Liver (tissue), 9 donors: Measurements from ENCODE around the gene LAMC1. TPM values are rescaled to one million over a fixed set of nuclear protein-coding genes. Genes with fewer than 3 reads are reported as not detected.

ENCODE experiments used
- DNase-seq: peaks from one replicate; pipeline ENCODE4 v3.0.0-alpha.2; 2017; ENCODE audit warnings: low spot score
- H3K27ac ChIP-seq, 2 donors: one replicate each; pipeline ENCODE4 v1.7.0; 2013; ENCODE audit warnings: inconsistent platforms in 2 of 2, low read length in 2 of 2, control low read depth in 1 of 2, low read depth in 1 of 2, mild to moderate bottlenecking in 1 of 2
- H3K27me3 ChIP-seq, 4 donors: one replicate each; pipeline versions ENCODE4 v1.6.1 to v1.7.0; 2013; ENCODE audit warnings: low read length in 3 of 4, inconsistent platforms in 1 of 4, mild to moderate bottlenecking in 1 of 4, moderate library complexity in 1 of 4; ENCODE audit not compliant: control insufficient read depth in 4 of 4, insufficient read depth in 4 of 4
- H3K36me3 ChIP-seq, 4 donors: one replicate each; pipeline versions ENCODE4 v1.6.1 to v1.7.0; 2013; ENCODE audit warnings: low read length in 3 of 4, mild to moderate bottlenecking in 3 of 4, low read depth in 1 of 4, moderate library complexity in 1 of 4; ENCODE audit not compliant: control insufficient read depth in 4 of 4, insufficient read depth in 3 of 4
- H3K4me1 ChIP-seq, 4 donors: one replicate each; pipeline versions ENCODE4 v1.6.1 to v1.7.0; 2013; ENCODE audit warnings: low read length in 3 of 4, mild to moderate bottlenecking in 3 of 4, moderate library complexity in 1 of 4; ENCODE audit not compliant: control insufficient read depth in 4 of 4, insufficient read depth in 4 of 4
- H3K4me3 ChIP-seq, 3 donors: one replicate each; pipeline versions ENCODE4 v1.6.1 to v1.7.0; 2013; ENCODE audit warnings: low read length in 3 of 3, control low read depth in 1 of 3, low read depth in 1 of 3, mild to moderate bottlenecking in 1 of 3
- H3K9ac ChIP-seq, 2 donors: one replicate each; pipeline ENCODE4 v1.7.0; 2013; ENCODE audit warnings: low read length in 2 of 2, mild to moderate bottlenecking in 2 of 2, moderate library complexity in 2 of 2, control low read depth in 1 of 2, low read depth in 1 of 2
- H3K9me3 ChIP-seq, 4 donors: one replicate each; pipeline versions ENCODE4 v1.6.1 to v1.7.0; 2013; ENCODE audit warnings: low read length in 3 of 4; ENCODE audit not compliant: control insufficient read depth in 4 of 4
- EGR1 ChIP-seq, 2 donors: IDR thresholded peaks; 2 replicates each; pipeline ENCODE4 v1.6.1; 2016 to 2018; ENCODE audit warnings: antibody characterized with exemption in 2 of 2, low read depth in 2 of 2
- FOXA1 ChIP-seq: IDR thresholded peaks from 2 replicates; pipeline ENCODE4 v1.6.1; 2016; ENCODE audit warnings: antibody characterized with exemption
- FOXA2 ChIP-seq: IDR thresholded peaks from 2 replicates; pipeline ENCODE4 v1.6.1; 2016; ENCODE audit warnings: antibody characterized with exemption
- GABPA ChIP-seq, 2 donors: IDR thresholded peaks in 1 of 2; conservative IDR thresholded peaks in 1 of 2; 2 replicates each; pipeline ENCODE4 v1.6.1; 2016; ENCODE audit warnings: antibody characterized with exemption in 2 of 2, mild to moderate bottlenecking in 1 of 2, moderate library complexity in 1 of 2
- HNF4A ChIP-seq, 2 donors: conservative IDR thresholded peaks; 2 replicates each; pipeline ENCODE4 v1.6.1; 2016; ENCODE audit warnings: antibody characterized with exemption in 2 of 2, mild to moderate bottlenecking in 2 of 2
- HNF4G ChIP-seq: IDR thresholded peaks from 2 replicates; pipeline ENCODE4 v1.6.1; 2016; ENCODE audit warnings: antibody characterized with exemption
- JUND ChIP-seq, 2 donors: IDR thresholded peaks; 2 replicates each; pipeline ENCODE4 v1.6.1; 2016; ENCODE audit warnings: antibody characterized with exemption in 2 of 2
- NR2F2 ChIP-seq: IDR thresholded peaks from 2 replicates; pipeline ENCODE4 v1.6.1; 2016; ENCODE audit warnings: antibody characterized with exemption
- RAD21 ChIP-seq, 2 donors: IDR thresholded peaks; 2 replicates each; pipeline ENCODE4 v1.6.1; 2016; ENCODE audit warnings: antibody characterized with exemption in 2 of 2, mild to moderate bottlenecking in 2 of 2
- RXRA ChIP-seq, 2 donors: IDR thresholded peaks; 2 replicates each; pipeline ENCODE4 v1.6.1; 2017 to 2018; ENCODE audit warnings: antibody characterized with exemption in 2 of 2, mild to moderate bottlenecking in 1 of 2
- SP1 ChIP-seq: IDR thresholded peaks from 2 replicates; pipeline ENCODE4 v1.6.1; 2018; ENCODE audit warnings: antibody characterized with exemption, mild to moderate bottlenecking
- TAF1 ChIP-seq: conservative IDR thresholded peaks from 2 replicates; pipeline ENCODE4 v1.6.1; 2016; ENCODE audit warnings: antibody characterized with exemption, mild to moderate bottlenecking
- YY1 ChIP-seq: IDR thresholded peaks from 2 replicates; pipeline ENCODE4 v1.6.1; 2016; ENCODE audit warnings: antibody characterized with exemption, mild to moderate bottlenecking
- WGBS: extraction: QIAGEN DNeasy Blood & Tissue Kit; methylation state at CpG from one replicate; pipeline ENCODE4 v1.1.7; 2013; 5-methylcytosine and 5-hydroxymethylcytosine counted together
- polyA plus RNA-seq, 2 donors: library from polyadenylated mRNA; stranded (reverse) in 1 of 2; unstranded in 1 of 2; fragments of 200-250 nt in 1 of 2; fragments of >200 nt in 1 of 2; fragmentation: Nextera tagmentation in 1 of 2; extraction: Ambion mirVana in 1 of 2; gene quantifications; one replicate each; pipeline versions ENCODE4 v1.2.1 to v1.2.3, GENCODE V29; 2013 to 2015
- total RNA-seq, 2 donors: library from RNA; depleted of rRNA; stranded (reverse); fragments of >200 nt; gene quantifications; one replicate each; pipeline ENCODE4 v1.2.3, GENCODE V29; 2014
- TF ChIP-seq, protein P1 (sequence below): IDR thresholded peaks from 2 replicates; pipeline ENCODE4 v1.6.1; 2016; ENCODE audit warnings: antibody characterized with exemption, mild to moderate bottlenecking
- TF ChIP-seq, protein P2 (sequence below): IDR thresholded peaks from 2 replicates; pipeline ENCODE4 v1.6.1; 2016; ENCODE audit warnings: antibody characterized with exemption
- TF ChIP-seq, protein P3 (sequence below): IDR thresholded peaks from 2 replicates; pipeline ENCODE4 v1.6.1; 2016; ENCODE audit warnings: antibody characterized with exemption
- donor health status: healthy.
- donor health status: healthy.
- donor health status: healthy.
- donor health status: healthy.
- donor health status: healthy.

LAMC1 gene
- total and polyA plus RNA-seq, 4 donors = 5.3 to 35.1 (median 19.7) TPM

DNA sequence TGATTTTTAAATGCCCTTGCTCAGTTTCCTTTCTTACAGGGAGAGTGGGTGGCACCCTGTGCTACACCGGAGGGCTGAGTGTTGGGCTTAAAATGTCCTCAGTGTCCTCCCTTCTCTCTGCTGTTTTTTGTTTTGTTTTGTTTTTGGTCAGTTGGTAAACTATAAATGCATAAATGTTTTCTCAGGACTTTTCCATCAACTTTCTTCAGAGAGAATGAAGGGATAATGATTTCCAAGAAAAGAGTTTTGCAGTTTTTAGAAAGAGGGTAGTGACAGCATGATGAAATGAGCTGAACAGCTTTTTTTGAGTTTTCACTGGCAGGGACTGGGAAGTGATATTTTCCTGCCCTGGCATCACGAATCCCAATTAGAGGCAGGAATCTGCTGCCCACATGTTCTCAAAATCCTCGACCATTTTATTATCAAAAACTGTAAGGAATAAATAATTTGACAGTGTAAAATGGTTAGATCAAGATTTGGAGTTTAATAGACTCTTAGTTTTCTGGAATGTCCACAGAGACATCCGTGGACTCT, 15.2 kb downstream of the LAMC1 start:
- Histone ChIP-seq H3K4me1 (peaks cover 0 to 6% (median 2%) of the 10 kb centered on the region in 4 donors), H3K4me3 (no peak overlapping the region), H3K9ac (no peak overlapping the region), H3K27me3 (no peaks in the 10 kb centered on the region), H3K36me3 (no peaks in the 10 kb centered on the region), H3K9me3 (no peaks in the 10 kb centered on the region), H3K27ac (no peak overlapping the region)
- TF ChIP-seq TAF1 (no peak), FOXA1 (no peak), EGR1 (IDR thresholded peaks at IDR 0.05; ENCODE audit: low read depth in 2 of 2) (no peak), GABPA (IDR thresholded peaks at IDR 0.05 in 1 of 2, conservative IDR thresholded peaks at IDR 0.05 in 1 of 2) (no peak)
- 88% methylated on average over 4 of the region's 4 CpGs for WGBS
- no peak for DNase-seq

DNA sequence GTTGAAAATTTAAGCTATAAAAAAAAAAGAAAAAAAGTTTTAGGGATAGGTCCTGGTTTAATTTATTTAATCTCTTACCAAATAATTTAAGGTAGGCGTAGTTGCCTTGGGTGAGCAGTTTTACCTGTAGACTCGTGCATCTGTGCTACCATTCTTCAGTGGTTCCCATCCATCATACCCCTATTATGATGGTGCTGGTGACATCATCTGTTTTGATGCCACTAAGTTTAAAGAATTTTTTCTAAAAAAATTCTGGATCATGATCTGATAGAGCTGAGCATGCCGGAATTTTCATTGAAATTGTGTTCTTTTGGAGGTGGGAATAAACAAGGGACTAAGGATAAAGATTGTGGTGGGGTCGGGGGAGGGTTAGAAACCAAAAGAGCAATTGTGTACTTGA, 15.7 kb downstream of the LAMC1 start:
- TF ChIP-seq NR2F2 = no peak
- TF ChIP-seq FOXA1 = no peak
- TF ChIP-seq, protein P1, sequence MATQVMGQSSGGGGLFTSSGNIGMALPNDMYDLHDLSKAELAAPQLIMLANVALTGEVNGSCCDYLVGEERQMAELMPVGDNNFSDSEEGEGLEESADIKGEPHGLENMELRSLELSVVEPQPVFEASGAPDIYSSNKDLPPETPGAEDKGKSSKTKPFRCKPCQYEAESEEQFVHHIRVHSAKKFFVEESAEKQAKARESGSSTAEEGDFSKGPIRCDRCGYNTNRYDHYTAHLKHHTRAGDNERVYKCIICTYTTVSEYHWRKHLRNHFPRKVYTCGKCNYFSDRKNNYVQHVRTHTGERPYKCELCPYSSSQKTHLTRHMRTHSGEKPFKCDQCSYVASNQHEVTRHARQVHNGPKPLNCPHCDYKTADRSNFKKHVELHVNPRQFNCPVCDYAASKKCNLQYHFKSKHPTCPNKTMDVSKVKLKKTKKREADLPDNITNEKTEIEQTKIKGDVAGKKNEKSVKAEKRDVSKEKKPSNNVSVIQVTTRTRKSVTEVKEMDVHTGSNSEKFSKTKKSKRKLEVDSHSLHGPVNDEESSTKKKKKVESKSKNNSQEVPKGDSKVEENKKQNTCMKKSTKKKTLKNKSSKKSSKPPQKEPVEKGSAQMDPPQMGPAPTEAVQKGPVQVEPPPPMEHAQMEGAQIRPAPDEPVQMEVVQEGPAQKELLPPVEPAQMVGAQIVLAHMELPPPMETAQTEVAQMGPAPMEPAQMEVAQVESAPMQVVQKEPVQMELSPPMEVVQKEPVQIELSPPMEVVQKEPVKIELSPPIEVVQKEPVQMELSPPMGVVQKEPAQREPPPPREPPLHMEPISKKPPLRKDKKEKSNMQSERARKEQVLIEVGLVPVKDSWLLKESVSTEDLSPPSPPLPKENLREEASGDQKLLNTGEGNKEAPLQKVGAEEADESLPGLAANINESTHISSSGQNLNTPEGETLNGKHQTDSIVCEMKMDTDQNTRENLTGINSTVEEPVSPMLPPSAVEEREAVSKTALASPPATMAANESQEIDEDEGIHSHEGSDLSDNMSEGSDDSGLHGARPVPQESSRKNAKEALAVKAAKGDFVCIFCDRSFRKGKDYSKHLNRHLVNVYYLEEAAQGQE = no peak
- TF ChIP-seq FOXA2 = no peak
- no peak for TF ChIP-seq RAD21 (IDR thresholded peaks at IDR 0.05)
- no peak for TF ChIP-seq TAF1
- TF ChIP-seq HNF4A (conservative IDR thresholded peaks at IDR 0.05) = no peak
- no peak for TF ChIP-seq HNF4G
- no peak for TF ChIP-seq RXRA (IDR thresholded peaks at IDR 0.05)
- TF ChIP-seq, protein P2, sequence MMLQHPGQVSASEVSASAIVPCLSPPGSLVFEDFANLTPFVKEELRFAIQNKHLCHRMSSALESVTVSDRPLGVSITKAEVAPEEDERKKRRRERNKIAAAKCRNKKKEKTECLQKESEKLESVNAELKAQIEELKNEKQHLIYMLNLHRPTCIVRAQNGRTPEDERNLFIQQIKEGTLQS = no peak
- TF ChIP-seq GABPA (IDR thresholded peaks at IDR 0.05 in 1 of 2, conservative IDR thresholded peaks at IDR 0.05 in 1 of 2) = no peak
- no peaks in the 10 kb centered on the region for H3K27me3 ChIP-seq
- H3K36me3 ChIP-seq = no peaks in the 10 kb centered on the region
- peaks cover 0 to 8% (median 2%) of the 10 kb centered on the region in 4 donors for H3K4me1 ChIP-seq
- no peak overlapping the region for H3K27ac ChIP-seq
- no peaks in the 10 kb centered on the region for H3K9me3 ChIP-seq
- WGBS = 93% methylated on average over 4 of the region's 4 CpGs
- H3K9ac ChIP-seq = no peak overlapping the region
- no peak for DNase-seq
- no peak overlapping the region for H3K4me3 ChIP-seq

DNA sequence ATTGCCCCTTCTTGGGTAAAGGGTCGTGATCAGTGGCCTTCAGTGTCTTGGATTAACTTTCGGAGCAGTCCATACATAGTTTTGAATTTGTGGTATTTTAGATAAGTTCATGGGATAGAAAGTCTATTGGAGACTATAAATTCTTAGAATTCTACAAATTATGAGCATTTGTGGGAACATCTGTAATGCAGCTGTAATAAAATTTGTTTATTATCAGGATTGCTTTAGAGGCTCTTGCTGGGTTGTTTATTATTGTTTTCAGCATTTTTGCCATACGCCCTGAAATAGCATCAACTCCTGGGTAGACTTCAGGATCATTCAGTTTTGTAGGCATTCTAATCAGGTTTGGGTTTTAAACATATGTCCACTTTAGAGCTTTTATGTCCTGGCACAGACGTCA, 16.1 kb downstream of the LAMC1 start:
- WGBS = 89% methylated on average over 4 of the region's 4 CpGs
- Histone ChIP-seq H3K36me3 (no peaks in the 10 kb centered on the region), H3K9me3 (no peaks in the 10 kb centered on the region), H3K9ac (no peak overlapping the region), H3K4me3 (no peak overlapping the region), H3K4me1 (peaks cover 0 to 11% (median 4%) of the 10 kb centered on the region in 4 donors), H3K27ac (no peak overlapping the region), H3K27me3 (no peaks in the 10 kb centered on the region)
- DNase-seq = no peak
- TF ChIP-seq RAD21 (IDR thresholded peaks at IDR 0.05) = no peak
- TF ChIP-seq EGR1 (IDR thresholded peaks at IDR 0.05; ENCODE audit: low read depth in 2 of 2) = no peak
- no peak for TF ChIP-seq GABPA (IDR thresholded peaks at IDR 0.05 in 1 of 2, conservative IDR thresholded peaks at IDR 0.05 in 1 of 2)
- TF ChIP-seq, protein P2 = no peak
- TF ChIP-seq FOXA2 = no peak
- TF ChIP-seq NR2F2 = no peak
- TF ChIP-seq JUND (IDR thresholded peaks at IDR 0.05) = no peak
- TF ChIP-seq SP1 = no peak
- no peak for TF ChIP-seq YY1
- TF ChIP-seq HNF4A (conservative IDR thresholded peaks at IDR 0.05) = no peak
- TF ChIP-seq, protein P1 = no peak
- TF ChIP-seq, protein P3, sequence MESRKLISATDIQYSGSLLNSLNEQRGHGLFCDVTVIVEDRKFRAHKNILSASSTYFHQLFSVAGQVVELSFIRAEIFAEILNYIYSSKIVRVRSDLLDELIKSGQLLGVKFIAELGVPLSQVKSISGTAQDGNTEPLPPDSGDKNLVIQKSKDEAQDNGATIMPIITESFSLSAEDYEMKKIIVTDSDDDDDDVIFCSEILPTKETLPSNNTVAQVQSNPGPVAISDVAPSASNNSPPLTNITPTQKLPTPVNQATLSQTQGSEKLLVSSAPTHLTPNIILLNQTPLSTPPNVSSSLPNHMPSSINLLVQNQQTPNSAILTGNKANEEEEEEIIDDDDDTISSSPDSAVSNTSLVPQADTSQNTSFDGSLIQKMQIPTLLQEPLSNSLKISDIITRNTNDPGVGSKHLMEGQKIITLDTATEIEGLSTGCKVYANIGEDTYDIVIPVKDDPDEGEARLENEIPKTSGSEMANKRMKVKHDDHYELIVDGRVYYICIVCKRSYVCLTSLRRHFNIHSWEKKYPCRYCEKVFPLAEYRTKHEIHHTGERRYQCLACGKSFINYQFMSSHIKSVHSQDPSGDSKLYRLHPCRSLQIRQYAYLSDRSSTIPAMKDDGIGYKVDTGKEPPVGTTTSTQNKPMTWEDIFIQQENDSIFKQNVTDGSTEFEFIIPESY = no peak
- TF ChIP-seq HNF4G = no peak
